HG03442 (cell line): ENCODE results near the gene MINAR1.
"Not testable (repeated sequence)": the region's sequence is repeated elsewhere in the genome, so short reads cannot be mapped to it uniquely, and the experiment has no call there.

Experiments used
- ATAC-seq: cut with Tn5 transposase; IDR thresholded peaks from one replicate; pipeline ENCODE4 v1.9.1; 2021; ENCODE audit warnings: mild to moderate bottlenecking, moderate library complexity; ENCODE audit not compliant: unreplicated experiment

Gene MINAR1

GRCh38 chr15:79431636-79432344 lies at the start of gene MINAR1:
TSS of gene MINAR1 (plus strand) at chr15:79432336. CDS start at chr15:79456148, 23,812 bp downstream.
- no peak for ATAC-seq

DNA sequence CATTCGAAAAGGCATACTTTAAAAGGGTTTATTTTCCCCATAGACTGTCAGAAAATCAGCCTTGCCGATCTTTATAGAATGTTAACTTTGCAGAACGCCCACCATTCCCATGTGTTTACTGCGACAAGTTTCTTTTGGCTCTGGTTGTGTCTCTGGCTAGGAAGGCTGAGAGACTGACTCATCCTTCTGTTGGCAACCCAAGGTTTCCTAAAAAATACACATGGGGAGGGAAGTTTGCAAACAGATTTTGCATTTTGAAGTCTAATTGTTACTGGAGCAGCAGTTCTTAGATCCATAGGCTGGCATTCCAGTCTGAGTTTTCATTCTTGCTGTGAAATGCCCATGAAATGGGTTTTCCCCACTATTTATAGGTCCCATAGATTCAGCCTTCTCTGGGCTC lies 37.9 kb upstream of the MINAR1 start:
- no peak for ATAC-seq

- no peak for ATAC-seq
Measured at GRCh38 chr15:79396850-79397249, 35.3 kb upstream of the MINAR1 start.

GRCh38 chr15:79397269-79397910 lies 34.7 kb upstream of the MINAR1 start:
- ATAC-seq = no peak

- no peak for ATAC-seq
Measured at GRCh38 chr15:79399606-79400005, 32.5 kb upstream of the MINAR1 start.

DNA sequence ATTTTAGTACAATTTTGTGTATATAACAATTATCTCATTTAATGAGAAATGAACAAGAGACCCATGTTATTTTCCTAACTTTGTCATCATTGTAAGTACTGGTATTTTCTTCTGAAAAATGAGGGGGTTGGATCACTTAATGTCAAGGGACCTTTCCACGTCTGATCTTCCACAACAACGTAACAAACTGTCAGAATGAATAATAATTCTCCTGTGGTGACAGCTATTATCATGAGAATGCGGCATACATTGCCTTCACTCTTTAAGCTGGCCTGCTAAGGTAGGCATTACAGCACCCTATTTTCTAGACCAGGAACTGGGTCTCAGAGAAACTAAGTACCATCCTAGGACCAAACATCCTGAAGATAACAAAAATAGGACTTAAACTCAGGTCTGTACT lies 31.5 kb upstream of the MINAR1 start:
- no peak for ATAC-seq

GRCh38 chr15:79401301-79401700 lies 30.8 kb upstream of the MINAR1 start:
- no peak for ATAC-seq

DNA sequence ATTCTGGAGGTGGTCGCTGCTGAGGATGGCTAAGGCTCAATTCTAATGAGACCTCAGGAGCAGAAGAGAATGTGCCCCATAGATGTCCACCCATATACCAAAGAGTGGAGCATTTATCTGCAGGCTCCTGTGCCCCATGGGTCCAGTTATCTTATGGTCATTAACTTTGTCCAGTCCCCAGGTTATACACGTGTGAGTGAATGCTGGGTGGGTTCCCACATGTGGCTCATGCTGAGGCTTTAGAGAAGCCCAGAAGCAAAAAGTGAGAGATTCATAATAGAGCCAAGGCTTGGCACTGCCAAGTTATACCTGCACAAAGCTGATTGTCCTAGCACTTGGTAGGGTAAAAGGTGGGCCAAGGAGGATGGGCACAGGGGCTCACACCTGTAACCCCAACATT lies 30.0 kb upstream of the MINAR1 start:
- ATAC-seq = no peak

DNA sequence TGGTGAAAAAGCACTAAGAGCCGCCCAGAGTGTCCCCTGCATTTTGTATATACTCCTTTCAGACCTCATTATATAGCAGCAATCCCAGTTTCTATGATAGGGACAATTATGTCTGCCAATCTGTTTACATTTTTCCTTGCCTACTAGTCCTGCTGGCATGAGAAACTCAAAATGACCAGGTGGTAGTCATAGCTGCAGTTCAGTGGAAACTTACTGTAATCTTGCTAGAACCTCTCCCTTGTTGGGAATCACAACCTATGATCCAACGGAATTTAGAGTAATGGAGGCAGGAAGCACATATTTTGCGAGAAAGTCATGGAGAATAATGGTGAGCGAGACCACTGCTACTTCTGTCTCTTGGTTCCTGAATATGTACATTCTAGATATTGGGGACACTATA lies 28.6 kb upstream of the MINAR1 start:
- no peak for ATAC-seq

GRCh38 chr15:79406210-79406609 lies 25.9 kb upstream of the MINAR1 start:
- no peak for ATAC-seq

DNA sequence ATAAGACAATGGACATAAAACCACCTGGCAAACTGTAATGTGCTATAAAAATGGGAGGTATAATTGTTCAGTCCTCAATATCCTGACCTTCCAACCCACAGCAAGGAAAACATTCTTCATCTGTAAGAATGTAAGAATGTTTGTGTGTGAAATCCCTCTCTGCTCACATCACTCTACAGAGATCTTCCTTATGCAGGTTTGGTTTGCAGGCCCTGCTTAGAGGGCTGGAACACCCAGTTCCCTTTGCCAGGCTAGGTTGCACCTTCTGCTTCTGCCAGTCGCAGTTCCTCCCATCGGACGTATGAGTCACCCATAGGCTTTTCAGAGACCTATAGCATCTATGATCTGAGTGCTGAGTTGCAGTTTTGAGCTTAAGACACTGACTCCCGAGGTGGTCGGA lies 24.1 kb upstream of the MINAR1 start:
- ATAC-seq = no peak

DNA sequence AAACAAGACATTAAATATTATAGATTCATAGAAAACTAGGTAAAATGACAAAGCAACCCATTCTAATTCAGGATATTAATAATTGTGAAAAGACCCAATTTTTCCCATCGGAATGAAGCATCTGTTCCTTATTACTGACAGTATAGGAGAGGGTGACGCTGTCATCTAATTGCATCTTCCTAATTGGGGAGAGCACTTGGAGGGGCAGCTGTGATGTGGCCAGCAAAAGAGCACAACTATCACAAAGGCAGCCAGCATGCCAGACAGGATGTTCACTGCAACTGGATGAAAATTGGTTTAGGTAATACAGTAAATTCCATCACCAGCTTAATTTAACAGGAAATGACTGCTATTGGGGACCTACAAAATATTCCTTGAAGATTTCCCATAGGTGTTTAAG lies 21.9 kb upstream of the MINAR1 start:
- no peak for ATAC-seq

DNA sequence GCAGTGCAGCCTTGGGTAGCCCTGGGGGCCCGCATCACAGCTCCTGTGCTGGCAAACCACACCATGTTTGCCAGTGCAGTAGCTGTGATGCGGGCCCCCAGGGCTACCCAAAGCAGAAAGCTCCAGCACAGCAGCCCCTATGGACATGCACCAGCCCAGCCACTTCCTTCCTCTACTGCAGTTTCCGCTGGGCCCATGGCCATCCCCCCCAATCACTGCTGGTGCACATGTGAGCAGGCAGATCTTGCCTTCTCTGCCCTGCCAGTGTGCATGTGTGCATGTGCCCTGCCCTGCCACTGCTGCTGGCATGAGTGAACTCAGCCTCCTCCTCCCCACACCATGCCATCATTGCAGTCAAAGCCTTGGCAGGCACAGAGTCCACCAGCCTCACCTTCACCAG lies 20.1 kb upstream of the MINAR1 start:
- no peak for ATAC-seq

DNA sequence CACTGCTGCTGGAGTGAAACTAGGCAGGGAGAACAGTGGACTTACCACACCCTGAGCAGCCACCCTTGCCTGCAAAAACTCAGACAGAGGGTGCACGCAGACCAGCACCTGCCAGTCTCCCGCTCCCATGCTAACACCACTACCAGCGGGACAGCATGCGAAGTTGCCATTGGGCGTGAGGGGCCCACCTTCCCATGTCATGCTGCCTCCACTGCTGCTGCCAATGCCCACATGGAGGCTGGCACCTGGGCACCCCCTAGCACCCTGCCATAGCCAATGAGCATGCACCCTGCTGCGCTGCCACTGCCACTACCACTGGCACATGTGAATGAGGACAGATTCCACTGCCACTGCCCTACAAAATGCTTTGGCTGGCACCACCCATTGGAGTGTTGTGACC lies 19.7 kb upstream of the MINAR1 start:
- no peak for ATAC-seq

DNA sequence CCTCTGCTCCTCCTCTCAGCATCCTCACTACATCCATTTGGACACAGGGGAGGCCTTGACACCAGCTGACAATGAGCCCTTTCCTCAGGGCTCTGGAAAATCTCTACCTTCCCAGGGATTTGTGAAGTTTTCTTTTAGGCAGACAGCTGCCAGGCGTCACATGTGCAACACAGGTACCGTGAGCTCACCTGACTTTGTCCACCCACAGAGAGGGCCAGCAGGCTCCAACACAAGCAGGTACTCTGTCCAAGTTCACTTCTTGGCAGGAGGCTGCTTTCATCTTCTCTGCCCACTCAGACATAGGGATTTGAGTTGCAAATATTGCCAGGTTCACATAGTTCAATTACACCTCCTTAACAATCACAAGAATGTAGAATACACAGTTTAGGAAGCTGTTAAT lies 15.3 kb upstream of the MINAR1 start:
- ATAC-seq = no peak

DNA sequence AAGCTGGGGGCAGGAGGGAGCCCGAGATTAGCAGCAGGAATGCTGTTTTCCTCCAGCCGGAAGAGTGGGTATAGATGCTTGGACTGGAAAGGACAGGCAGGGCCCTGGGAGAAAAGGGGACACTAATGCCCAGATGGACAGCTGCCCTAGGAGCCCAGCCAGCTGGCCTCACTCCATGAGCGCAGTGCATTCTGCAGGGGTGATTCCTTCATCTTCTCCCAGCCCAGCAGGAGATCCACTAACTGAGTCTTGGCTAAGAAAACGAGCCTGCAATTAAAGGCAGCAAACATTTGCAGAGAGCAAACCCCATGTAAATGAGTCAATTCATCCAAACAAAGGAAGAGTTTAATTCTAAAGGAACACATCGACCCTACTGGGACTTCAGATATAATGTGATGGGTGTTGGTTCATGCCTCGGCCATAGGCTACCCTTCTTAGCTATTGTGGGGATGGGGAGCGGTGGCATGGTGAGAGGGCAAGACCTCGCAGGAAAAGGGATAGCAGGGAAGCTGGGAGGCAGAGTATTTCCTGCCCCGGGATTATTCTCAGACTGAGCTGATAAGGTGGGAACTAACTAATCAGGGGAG lies 13.3 kb upstream of the MINAR1 start:
- ATAC-seq = no peak

DNA sequence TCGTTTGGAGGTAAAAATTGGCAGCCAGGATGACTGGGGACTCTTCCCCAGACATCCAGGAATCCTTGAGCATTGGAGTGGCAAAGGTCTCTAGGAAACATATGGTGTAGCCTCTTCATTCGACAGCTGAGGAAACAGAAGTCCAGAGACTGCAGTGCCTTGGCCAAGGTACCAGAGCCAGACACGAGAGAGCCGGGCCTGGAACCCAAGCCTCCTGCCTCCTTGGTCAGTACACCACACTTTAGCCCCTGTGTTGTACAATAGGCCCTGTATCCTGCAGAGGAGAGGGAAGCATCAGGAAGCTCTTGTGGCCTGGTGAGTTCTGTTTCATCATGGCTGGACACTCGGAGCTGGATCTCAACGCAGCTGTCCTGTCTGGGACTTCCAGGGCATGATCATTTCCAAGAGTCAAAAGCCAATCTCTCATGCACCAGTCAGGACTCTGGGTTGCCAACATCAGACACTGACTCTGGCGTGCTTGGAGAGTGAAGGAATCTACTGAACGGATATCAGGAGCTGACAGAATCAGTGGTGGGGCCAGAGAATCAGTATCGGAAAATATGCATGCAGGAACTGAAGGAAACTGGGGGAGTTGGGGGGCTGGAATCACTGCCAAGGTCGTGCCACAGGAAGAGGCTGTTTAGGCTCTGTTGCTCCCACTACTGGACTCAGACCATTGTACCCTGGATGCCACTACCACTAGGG lies 6.4 kb upstream of the MINAR1 start:
- no peak for ATAC-seq

DNA sequence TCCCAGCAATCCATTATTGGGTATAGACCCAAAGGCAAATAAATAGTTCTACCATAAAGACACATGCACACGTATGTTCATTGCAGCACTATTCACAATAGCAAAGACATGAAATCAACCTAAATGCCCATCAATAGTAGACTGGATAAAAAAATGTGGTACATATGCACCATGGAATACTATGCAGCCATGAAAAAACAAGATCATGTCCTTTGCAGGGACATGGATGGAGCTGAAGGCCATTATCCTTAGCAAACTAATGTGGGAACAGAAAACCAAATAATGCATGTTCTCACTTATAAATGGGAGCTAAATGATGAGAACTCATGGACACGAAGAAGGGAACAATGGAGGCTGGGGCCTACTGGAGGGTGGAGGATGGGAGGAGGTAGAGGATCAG lies 5.2 kb upstream of the MINAR1 start:
- ATAC-seq = not testable (repeated sequence)

- no peak for ATAC-seq
Measured at GRCh38 chr15:79427781-79428598, 4.1 kb upstream of the MINAR1 start.

- no peak for ATAC-seq
Measured at GRCh38 chr15:79430901-79431635, 1.1 kb upstream of the MINAR1 start.
